Skin epidermis (tissue), 12 donors: Measurements from ENCODE around the gene EMC8.
A peak's percentile ranks its signal among the peaks of the same experiment; 100 is the strongest.

Source experiments
- H3K27ac ChIP-seq, 21 experiments: fragments of 200-600 bp; sonication (generic) in 11 of 21; one replicate each; pipeline ENCODE4 v1.5.0; 2020; ENCODE audit warnings: mild to moderate bottlenecking in 3 of 21, inconsistent platforms in 2 of 21, moderate library complexity in 2 of 21
- H3K4me3 ChIP-seq, 7 experiments: fragments of 200-600 bp; sonication (generic) in 2 of 7; one replicate each; pipeline ENCODE4 v1.5.0; 2020; ENCODE audit warnings: inconsistent platforms in 2 of 7, mild to moderate bottlenecking in 2 of 7, moderate library complexity in 1 of 7

The EMC8 gene

GRCh38 chr16:85736921-85737320, 62.4 kb downstream of the EMC8 start:
- H3K27ac ChIP-seq, result no peak overlapping the region
- H3K4me3 ChIP-seq, result no peak overlapping the region

- H3K27ac ChIP-seq, result no peak overlapping the region
- H3K4me3 ChIP-seq, result no peak overlapping the region
Observed at GRCh38 chr16:85735946-85736345, 63.4 kb downstream of the EMC8 start.

- H3K4me3 ChIP-seq, result no peak overlapping the region
- peak overlapping the region in 3 of 21 experiments; percentile 8 to 37 (median 10) for H3K27ac ChIP-seq
Observed at GRCh38 chr16:85735225-85735635, 64.1 kb downstream of the EMC8 start.

- H3K27ac ChIP-seq, result peak overlapping the region in 4 of 21 experiments; percentile 1 to 37 (median 9)
- no peak overlapping the region for H3K4me3 ChIP-seq
Observed at GRCh38 chr16:85734311-85735017, 64.9 kb downstream of the EMC8 start.

GRCh38 chr16:85733839-85734170, 65.5 kb downstream of the EMC8 start:
- Histone ChIP-seq H3K4me3 (no peak overlapping the region), H3K27ac (no peak overlapping the region)

GRCh38 chr16:85733155-85733838, 66.0 kb downstream of the EMC8 start:
- no peak overlapping the region for H3K4me3 ChIP-seq
- no peak overlapping the region for H3K27ac ChIP-seq

- Histone ChIP-seq H3K4me3 (no peak overlapping the region), H3K27ac (no peak overlapping the region)
Observed at GRCh38 chr16:85731179-85731578, 68.2 kb downstream of the EMC8 start.

- Histone ChIP-seq H3K27ac (peak overlapping the region in 1 of 21 experiments; percentile 44), H3K4me3 (no peak overlapping the region)
Observed at GRCh38 chr16:85730186-85730465, 69.2 kb downstream of the EMC8 start.

- Histone ChIP-seq H3K4me3 (no peak overlapping the region), H3K27ac (peak overlapping the region in 1 of 21 experiments; percentile 44)
Observed at GRCh38 chr16:85729452-85730185, 69.7 kb downstream of the EMC8 start.

- H3K4me3 ChIP-seq, result no peak overlapping the region
- H3K27ac ChIP-seq, result no peak overlapping the region
Observed at GRCh38 chr16:85728879-85729278, 70.5 kb downstream of the EMC8 start.
